ENCODE data around the gene CLCA1. TPM values are rescaled to one million over a fixed set of nuclear protein-coding genes. Genes with fewer than 3 reads are reported as not detected.

Gene CLCA1
- total and polyA plus RNA-seq, 10 of the 15 experiments (the other 5 are each of a cell fraction or from before 2014, with no cell fraction given), result 0.13 TPM; not detected in 9

GRCh38 chr1:86487811-86488141, 19.0 kb downstream of the CLCA1 start (continued):
- TF ChIP-seq EZH2 (IDR thresholded peaks at IDR 0.05; ENCODE audit: borderline replicate concordance, control insufficient read depth, low read depth, low read length) (no peak), CTCF (IDR thresholded peaks at IDR 0.05 in 2 of 3, conservative IDR thresholded peaks at IDR 0.05 in 1 of 3; ENCODE audit: control insufficient read depth in 2 of 3, extremely low read depth in 1 of 3, insufficient read depth in 1 of 3, low read depth in 3 of 3, low read length in 3 of 3) (no peak), IKZF1 (conservative IDR thresholded peaks at IDR 0.05) (no peak), CEBPZ (IDR thresholded peaks at IDR 0.05; ENCODE audit: low read depth, low read length) (no peak), RCOR1 (conservative IDR thresholded peaks at IDR 0.05; ENCODE audit: low read depth, low read length) (no peak), MTA3 (IDR thresholded peaks at IDR 0.05; ENCODE audit: borderline replicate concordance, low read length) (no peak), CUX1 (IDR thresholded peaks at IDR 0.05; ENCODE audit: insufficient replicate concordance, low read depth, low read length) (no peak), CREM (IDR thresholded peaks at IDR 0.05; ENCODE audit: low read depth) (no peak)

All from GM12878 (cell line).